GM21723 (cell line): ENCODE measurements around the gene CCR1.

ENCODE experiments used
- ATAC-seq: cut with Tn5 transposase; IDR thresholded peaks from one replicate; pipeline ENCODE4 v1.9.1; 2021; ENCODE audit warnings: mild to moderate bottlenecking, moderate library complexity; ENCODE audit not compliant: unreplicated experiment

The CCR1 gene

DNA sequence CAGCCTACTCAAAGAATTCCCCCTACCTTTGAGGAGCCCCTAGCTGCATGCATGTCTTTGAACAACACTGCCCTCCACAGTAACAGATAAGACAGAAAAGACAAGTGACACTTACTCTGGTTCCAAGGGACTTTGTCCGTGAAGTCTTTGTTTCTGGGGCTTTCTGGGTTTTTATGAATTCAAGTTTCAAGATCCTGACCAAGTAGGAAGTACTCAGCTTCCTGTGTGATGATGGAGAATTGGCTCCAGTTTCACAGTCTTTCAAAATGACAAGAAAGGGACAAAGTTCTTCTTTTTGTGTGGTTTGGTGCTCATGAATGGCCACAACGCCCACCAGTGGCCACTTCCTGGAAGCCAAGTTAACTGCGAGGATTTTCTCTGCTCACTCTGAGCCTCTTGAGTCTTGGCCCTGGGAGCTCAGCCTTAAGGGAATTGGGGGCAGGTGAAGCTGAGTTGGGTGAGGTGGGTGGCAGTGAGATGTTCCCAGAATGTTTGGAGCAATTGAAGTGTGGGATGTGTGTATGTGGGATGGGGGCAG is at the start of gene CCR1:
TSS of gene CCR1 (minus strand) at position 147 of the 538 bp plus-strand sequence. CDS start 4,000 bp downstream, outside the sequence.
- peak; percentile 65 for ATAC-seq

DNA sequence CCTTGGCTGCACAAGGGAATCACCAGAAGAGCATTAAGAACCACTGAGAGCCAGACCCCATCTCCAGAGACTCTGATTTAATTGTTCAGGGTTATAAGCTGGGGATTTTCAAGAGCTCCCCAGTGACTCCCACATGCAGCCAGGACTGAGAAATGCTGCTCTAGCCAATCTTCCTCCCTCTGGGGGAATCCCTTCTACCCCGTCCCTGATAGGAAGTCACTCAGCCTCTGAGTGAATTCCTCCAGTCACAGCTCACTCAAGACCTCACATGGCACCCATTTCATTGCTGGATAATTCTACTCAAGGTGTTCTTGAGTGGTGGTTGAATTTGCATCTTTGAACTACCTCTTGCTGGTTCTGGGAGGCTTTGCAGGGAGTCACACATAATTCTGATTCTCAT is 44.9 kb upstream of the CCR1 start:
- no peak for ATAC-seq

DNA sequence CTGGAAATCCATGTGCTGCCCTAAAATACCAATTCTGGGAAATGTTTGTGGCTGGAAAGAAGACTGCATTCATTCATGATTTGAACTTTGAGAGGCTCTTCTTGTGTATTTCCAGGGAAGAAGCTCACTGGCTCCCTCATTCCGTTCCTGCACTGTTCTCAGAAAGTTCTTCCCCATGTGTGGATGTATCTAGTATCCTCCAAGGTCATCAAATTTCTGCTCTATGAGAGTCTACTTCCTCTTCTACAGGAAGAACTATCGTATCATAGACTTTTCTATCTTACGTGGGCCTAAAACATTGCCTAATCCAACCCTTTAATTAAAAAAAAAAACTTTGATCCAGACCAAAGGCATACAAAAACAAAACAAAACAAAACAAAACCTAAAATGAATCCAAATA is 37.0 kb upstream of the CCR1 start:
- ATAC-seq, result no peak

DNA sequence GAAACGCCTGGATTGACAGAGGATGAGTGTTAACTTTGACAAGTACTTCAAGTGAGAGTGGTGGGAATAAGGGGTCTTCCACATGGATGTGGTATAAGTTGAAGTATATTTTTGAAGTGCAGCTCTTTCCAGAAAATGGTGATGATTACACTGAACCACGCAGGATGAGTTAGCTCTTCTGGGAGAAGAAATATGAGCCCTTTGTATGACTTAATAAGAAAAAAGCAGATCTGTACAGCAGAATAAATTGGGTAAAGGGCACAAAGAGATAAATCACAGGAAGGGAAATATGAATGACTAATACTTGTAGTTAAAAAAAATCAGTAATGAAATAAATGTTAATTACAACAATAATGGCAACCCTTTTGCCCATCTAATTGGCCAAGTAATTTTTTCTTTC is 35.4 kb upstream of the CCR1 start:
- no peak for ATAC-seq

DNA sequence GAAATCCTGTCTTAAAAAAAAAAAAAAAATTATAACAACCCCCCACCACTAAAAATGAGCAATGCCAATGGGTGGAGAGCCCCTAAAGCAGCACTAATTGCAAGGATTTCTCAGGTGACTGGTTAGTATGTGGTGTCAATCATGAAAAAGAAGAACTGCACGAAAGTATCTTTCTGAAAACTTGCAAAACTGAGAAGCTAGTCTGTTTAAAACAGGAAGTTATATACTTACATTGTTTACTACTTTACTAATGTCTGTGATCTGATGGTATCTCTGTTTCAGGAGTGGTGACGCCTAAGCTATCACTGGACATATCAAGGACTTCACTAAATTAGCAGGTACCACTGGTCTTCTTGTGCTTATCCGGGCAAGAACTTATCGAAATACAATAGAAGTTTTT is 34.0 kb upstream of the CCR1 start, which contains the start of gene CCR3:
TSS of gene CCR3 (plus strand) at position 341 of the 400 bp plus-strand sequence. CDS start 22,699 bp downstream, outside the sequence.
- ATAC-seq, result no peak

DNA sequence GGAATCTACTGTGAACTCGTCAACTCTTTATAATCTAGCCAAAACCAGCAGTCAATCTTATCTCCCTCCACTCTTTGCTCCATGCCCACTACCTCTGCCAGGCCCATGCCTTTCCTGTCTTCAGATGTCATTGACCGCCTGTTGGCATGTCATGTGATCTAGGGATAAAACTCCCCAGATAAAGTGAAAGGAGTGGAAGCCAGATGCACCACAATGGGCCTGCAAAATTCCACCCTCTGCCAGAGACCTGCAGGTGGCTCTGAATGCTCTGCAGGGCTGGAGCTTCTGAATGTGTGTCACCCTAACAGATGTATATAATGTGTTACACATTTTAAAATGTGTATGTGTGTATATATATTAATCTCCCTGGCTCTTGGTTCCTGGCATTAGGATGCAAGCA is 31.8 kb upstream of the CCR1 start:
- ATAC-seq, result no peak

DNA sequence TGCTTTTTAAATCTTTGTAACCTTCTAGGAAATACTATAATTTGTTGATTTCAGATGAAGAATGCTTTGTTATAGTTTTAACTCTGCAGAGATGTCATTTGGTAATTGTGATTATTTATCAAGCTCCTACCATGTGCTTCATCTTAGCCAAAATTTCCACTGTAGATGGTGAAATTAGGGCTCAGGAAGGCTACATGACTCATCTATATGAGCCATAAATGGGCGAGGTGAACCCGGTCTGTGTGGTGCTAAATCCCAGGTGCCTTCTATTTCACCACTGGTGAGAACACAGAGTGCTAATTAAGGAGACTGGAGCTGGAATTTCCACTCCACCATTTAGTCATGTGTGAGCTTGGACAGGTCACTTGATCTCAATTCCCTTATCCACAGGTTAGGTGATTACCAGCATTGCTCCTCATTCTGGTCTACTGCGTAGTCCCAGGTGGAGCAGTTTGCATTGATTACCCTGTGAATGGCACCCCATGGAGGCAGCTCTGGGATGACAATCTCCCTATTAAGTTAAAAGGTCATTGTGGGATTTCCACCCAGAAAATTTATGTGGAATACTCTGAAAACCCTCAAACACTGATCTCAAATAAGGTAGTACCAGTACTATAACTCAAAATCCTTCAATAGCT is 31.3 kb upstream of the CCR1 start:
- ATAC-seq, result no peak

DNA sequence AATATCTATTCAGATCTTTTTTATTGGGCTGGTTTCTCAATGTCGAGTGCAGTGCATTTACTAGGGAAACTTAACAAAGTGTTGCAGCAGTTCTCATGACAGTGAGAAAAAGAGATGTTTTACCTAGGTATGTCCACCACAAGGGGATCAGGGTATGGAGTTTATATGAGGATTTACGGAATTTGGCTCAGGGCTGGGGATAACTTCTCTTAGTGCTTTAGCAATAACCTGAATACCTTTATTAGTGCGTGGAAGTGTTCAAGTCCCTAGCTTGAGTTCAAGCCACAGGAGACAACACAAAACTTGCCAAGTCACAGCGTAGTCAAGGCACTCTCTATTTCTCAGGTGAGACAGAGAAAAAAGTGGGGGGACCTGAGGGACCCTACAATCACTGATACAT is 30.3 kb upstream of the CCR1 start:
- ATAC-seq, result no peak

DNA sequence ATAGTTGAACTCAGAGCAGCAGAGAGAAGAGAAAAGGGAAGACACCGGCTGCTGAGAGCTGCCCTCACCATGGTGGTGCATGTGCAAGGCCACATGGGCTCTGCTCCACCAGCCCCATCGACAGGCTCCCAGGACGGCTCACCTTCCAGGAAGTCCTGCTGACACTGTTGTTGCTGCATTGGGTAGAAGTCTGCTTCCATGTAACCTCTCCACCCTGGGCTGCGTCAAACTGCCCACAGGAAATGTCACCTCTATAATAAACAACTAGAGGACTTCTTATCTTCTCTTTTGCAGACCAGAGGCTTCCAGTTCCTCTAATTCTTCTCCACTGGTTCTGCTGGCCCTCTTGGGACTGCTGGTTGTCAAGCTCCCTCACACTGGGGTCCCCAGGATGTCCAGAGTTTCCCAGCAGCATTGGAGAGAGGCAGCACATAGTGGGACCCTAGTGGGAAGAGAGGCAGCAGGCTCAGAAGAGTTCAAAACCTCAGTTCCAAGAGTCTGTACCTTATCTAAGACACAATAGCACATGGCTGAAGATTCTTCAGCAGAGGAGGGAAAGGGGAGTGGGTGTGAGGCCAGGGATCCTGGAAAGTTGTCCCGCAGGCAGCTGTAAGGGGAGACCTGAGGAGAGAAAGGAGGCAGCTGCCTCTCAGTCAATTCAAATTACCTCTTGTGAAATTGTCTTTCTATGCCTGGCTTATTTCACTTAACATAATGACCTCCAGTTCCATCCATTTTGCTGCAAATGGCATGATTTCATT is 28.4 kb upstream of the CCR1 start:
- no peak for ATAC-seq

DNA sequence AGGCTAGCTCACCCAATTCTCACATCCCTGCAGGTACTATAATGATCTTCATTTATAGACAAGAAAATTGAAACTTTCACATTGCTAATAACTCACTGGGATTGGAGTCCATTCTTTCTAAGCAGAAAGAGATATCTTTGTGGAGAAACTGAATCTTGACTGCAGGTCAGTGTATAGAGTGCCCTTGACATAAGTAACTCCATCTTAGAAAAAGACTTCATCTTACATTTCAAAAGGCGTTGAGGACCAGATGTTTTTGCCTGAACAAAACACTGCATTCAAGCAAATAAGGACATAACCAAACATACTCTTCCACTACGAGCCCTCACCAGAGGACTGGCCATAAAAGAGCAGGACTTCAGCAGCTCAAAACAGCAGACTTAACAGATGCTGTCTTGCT is 27.3 kb upstream of the CCR1 start:
- no peak for ATAC-seq

DNA sequence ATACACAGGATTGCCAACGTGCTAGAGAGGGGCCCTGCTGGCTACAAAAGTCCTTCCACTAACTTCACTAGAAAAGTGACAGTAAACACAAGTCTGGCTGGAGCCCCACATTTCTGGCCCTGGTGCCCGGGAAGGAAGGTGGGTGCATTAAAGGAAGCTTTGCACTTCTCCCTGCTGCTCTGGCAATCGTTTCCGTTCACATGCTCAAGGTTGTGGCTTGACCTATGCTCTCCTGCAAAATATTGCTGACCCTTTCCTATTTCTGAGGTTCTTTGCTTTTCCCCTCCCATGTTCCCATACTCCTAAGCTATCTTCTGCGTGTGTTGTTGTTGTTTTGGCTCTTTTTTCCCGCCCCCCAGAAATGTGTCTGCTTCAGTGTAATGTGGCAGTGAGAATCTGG is 25.1 kb upstream of the CCR1 start:
- ATAC-seq, result no peak

DNA sequence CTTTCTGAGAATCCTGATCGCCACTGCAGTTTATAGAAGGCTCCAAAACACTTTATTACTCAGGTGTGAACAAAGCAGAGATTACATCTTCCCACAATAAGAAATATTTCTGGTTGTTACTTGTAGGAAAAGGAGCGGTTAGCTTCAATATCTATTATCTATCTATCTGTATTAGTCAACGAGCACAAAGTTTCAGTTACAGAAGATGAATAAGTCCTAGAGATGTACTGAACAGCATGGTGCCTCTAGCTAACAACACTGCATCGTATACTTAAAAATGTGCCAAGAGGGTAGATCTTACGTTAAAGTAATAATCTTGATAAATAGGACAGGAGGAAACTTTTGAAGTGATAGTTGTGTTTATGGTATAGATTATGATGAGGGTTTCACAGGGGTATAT is 23.2 kb upstream of the CCR1 start:
- ATAC-seq, result no peak

DNA sequence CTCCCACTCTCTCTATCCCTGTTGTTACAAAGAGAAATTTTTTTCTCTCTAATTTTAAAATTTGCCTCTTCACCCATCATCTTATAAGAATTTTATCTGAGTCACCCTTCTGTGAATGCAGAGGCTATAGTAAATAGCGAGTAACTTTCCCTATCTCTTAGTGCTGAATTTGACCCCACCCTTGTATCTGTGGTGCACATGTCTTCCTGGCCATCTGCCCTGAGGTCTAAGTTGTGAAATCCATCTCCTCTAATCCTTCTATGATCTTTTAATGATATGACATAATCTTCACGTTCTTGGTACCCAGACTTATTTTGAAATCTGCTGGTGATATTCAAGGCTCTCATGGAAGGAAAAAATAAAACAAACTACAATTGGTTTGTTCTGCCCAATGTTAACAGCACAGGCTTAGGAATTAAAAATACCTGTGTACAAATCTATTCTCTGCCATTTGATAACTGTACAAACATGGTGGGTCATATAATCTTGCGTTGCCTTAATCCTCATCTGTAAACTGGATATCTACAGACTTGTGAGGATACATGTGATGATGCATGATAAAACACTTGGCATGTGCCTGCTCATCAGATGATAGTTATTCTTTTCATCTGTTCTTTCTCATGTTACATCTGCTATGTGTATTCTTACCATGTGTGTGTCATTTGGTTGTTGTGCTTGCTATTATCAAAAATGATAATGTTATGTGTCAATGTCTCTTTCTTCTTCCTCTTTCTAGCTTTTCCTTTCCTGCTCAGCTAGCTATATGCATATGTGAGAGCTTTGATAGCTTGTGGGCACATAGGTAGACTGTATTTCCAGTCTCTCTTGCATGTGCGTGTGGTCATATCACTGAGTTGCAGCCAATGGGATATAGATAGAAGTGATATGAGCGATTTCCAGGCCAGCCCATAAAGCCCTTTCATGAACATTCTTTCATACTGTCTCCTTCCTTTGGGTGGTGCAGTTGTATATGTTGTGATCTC is 20.4 kb upstream of the CCR1 start:
- ATAC-seq, result no peak

DNA sequence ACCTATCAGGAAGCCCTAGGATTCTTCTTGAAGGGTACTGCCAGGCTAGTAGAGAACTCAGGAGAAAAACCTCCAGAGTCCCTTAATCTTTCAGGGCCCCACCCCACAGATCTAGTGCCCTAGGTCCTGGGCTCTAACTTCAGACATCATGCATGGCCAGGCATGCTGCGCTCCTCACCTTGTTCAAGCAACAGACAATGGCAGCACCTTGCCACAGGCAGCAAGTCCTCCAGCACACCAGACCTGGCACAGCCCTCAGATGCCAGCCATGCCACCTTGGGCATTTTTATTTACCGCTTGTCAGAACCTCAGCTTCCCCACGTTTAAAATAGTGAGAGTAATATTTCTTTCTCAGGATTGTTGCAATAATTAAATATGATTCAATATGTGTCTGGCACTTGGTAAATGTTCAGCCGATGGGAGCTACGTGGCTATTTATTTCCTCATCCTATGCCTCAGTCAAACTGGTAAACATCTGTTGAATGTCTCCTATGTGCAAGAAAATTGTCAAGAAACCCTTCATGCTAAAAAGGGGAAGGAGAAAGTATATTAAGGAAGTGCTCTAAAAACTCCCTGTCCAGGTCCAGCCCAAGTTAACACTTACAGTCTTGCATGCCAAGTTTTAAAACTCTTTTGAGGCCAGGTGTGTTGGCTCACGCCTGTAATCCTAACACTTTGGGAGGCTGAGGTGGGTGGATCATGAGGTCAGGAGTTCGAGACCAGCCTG is 14.5 kb upstream of the CCR1 start:
- ATAC-seq, result no peak

DNA sequence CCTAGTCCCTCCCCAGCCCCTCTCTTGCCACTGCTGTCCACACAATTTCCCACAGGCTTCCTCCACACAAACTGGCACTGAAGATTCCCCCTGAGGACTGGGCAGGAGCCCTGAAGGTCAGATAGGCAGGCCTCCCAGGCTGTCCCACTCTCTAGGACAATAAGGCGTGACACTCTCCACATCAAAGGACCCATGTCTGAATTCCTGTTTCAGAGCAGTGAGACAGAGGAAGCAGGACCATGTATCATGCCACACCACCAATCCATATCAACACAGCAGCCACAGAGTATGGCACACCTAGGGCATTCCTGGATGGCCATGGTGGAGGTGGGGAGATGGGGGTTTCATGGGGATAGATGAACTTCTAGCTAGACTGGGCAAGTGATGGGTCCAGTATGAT is 13.8 kb upstream of the CCR1 start:
- no peak for ATAC-seq

DNA sequence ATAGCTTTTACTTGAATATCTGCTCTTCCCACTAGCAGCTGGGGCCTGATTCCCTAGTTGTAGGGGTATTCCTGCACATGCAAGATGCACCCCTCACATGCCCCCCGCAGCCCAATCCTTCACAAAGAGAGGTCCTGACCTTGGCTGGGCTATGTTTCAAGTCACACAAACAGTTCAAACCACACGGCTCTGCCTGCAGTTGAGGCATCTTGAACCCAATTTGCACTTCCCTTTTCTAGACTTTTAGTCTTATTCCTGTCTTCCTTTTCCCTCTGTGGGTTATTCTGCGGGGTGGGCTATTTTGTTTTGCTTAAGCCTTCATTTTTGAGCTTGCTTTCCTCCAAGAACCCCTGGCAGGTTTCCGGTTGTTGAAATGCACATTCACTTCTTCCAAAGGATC is 13.3 kb upstream of the CCR1 start:
- no peak for ATAC-seq

DNA sequence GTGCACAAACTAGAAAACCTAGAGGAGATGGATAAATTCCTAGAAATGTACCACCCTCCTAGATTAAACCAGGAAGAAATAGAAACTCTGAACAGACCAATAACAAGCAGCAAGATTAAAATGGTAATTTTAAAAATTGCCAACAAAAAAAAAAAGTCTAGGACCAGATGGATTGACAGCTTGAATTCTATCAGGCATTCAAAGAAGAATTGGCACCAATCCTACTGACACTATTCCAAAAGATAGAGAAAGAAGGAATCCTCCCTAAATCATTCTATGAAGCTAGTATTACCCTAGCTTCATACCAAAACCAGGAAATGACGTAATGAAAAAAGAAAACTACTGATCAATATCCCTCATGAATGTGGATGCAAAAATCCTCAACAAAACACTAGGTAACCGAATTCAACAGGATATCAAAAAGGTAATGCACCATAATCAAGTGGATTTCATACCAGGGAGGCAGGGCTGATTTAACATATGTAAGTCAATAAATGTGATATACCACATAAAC is 10.1 kb upstream of the CCR1 start:
- no peak for ATAC-seq

DNA sequence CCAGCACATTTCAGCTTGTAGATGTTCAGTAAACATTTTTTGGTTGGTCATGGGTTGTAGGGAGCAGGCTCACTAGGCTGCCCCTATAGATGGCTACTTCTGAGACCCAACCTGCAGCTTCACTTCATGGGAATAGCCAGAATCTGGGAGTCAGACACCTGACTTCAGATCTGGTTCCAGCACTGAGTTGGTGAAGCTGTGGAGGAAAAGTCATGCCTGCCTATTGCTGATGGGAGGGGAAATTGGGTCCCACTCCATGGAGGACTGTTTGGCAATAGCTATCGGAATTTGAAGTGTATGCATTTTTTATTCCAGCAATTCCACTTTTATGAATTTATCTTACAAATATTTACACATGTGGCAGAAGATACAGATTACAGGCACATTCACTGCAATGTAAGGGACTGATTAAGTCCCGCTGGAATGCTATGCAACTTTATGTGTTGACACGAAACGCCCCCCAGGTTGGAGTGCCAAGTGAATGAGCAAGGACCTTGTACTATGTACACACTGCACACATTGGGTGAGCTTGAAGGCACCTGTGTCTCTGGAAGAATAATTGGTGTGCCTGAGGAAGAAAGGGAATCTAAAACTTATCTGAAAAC is 7.8 kb upstream of the CCR1 start:
- ATAC-seq, result no peak

DNA sequence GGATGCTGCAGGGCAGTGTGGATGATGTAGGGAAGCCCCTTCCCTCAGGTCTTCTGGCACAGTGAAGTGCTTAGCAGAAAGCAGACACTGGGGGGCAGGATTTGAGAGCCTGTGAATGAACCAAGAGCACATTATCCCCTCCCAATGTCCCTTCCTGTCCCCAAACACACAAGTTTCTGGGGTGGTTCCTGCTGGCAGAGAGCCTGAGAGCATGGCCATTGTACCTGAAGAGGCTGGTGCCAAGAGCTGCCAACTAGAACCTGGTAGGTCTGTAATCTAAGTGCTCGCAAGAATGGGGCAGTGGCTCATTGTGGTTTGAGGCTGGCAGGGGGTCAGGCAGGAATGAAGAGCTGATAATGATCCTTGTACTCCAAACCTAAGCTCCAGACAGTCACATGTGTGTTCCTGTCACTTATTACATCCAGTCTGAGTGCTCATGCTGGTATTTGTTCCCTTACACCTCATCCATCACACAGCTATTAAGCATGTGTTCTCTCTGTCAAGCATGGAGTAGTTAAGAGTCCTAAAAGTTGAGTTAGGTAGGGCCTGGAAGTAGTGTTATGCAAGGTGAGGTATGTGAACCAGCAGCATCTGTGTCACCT is 6.7 kb upstream of the CCR1 start:
- ATAC-seq, result no peak
